Measurements from ENCODE around the gene YARS1. TPM values are rescaled to one million over a fixed set of nuclear protein-coding genes. Genes with fewer than 3 reads are reported as not detected.

Gene YARS1
- total RNA-seq, 1 experiment from 2014 or later: 115 TPM

GRCh38 chr1:32771561-32772280, 45.4 kb downstream of the YARS1 start:
- intact Hi-C loops (cut with micrococcal nuclease): no loop called here
- ChIA-PET CTCF (interaction anchor here (0.7 to 4.1 kb wide), 2 partner anchors 59 kb away, joined by 7 to 43 read pairs; no protein-coding TSS in a partner anchor), POLR2A (ENCODE audit: unreplicated experiment) (no interaction called here)

GRCh38 chr1:32770741-32771548, 46.2 kb downstream of the YARS1 start:
- H3K4me1 ChIP-seq (ENCODE audit: insufficient read depth, low read length): peaks cover 41% of the 10 kb centered on the region
- no peak for ATAC-seq
- peaks cover 4% of the 10 kb centered on the region; the same call in 1 of the 2 replicates for H4K20me1 ChIP-seq (ENCODE audit: low read length)
- no peaks in the 10 kb centered on the region for H3F3A ChIP-seq (ENCODE audit: low read length, unreplicated experiment)
- no peak overlapping the region for H2AFZ ChIP-seq (ENCODE audit: low read length)
- ChIA-PET POLR2A (ENCODE audit: unreplicated experiment) (no interaction called here), CTCF (interaction anchor here (0.7 kb wide), 1 partner anchor 58 kb away, joined by 7 read pairs; no protein-coding TSS in a partner anchor)
- no peak overlapping the region for H3K9ac ChIP-seq (ENCODE audit: low read length)
- H3K9me3 ChIP-seq (ENCODE audit: low read length): no peaks in the 10 kb centered on the region
- H3K36me3 ChIP-seq (ENCODE audit: low read depth, low read length): peaks cover 28% of the 10 kb centered on the region; the same call in 1 of the 2 replicates
- intact Hi-C loops (cut with micrococcal nuclease): no loop called here
- no peak for DNase-seq
- no peak overlapping the region for H3K4me2 ChIP-seq (ENCODE audit: low read length)
- H3K9me2 ChIP-seq (replicated peaks; ENCODE audit: low read length): no peaks in the 10 kb centered on the region
- H3K4me3 ChIP-seq (ENCODE audit: low read length): no peak overlapping the region
- TF ChIP-seq CTCF (conservative IDR thresholded peaks at IDR 0.05; ENCODE audit: low read depth, low read length): no peak
- TF ChIP-seq EZH2phosphoT487 (IDR thresholded peaks at IDR 0.05; ENCODE audit: borderline replicate concordance, low read length): no peak
- no peak for TF ChIP-seq EZH2 (IDR thresholded peaks at IDR 0.05; ENCODE audit: low read length, unreplicated experiment)
- peaks cover 22% of the 10 kb centered on the region for H3K79me2 ChIP-seq (ENCODE audit: low read length)
- no peaks in the 10 kb centered on the region for H3K27me3 ChIP-seq (ENCODE audit: low read length)
- BruUV-seq (replicated peaks): no TSS peak
- no peak overlapping the region for H3K27ac ChIP-seq (ENCODE audit: low read length)

More at GRCh38 chr1:32771561-32772280, 45.4 kb downstream of the YARS1 start:
- H3K4me1 ChIP-seq (ENCODE audit: insufficient read depth, low read length): peaks cover 36% of the 10 kb centered on the region
- no peak overlapping the region for H2AFZ ChIP-seq (ENCODE audit: low read length)
- H3K4me3 ChIP-seq (ENCODE audit: low read length): no peak overlapping the region
- TF ChIP-seq CTCF (conservative IDR thresholded peaks at IDR 0.05; ENCODE audit: low read depth, low read length): no peak
- TF ChIP-seq EZH2phosphoT487 (IDR thresholded peaks at IDR 0.05; ENCODE audit: borderline replicate concordance, low read length): no peak
- TF ChIP-seq EZH2 (IDR thresholded peaks at IDR 0.05; ENCODE audit: low read length, unreplicated experiment): no peak
- H3F3A ChIP-seq (ENCODE audit: low read length, unreplicated experiment): no peaks in the 10 kb centered on the region
- ATAC-seq (no peak), DNase-seq (no peak)
- H3K36me3 ChIP-seq (ENCODE audit: low read depth, low read length): peaks cover 28% of the 10 kb centered on the region; the same call in 1 of the 2 replicates
- H3K27ac ChIP-seq (ENCODE audit: low read length): no peak overlapping the region
- H3K27me3 ChIP-seq (ENCODE audit: low read length): no peaks in the 10 kb centered on the region
- no peak overlapping the region for H3K4me2 ChIP-seq (ENCODE audit: low read length)
- H3K79me2 ChIP-seq (ENCODE audit: low read length): peaks cover 14% of the 10 kb centered on the region
- H3K9me2 ChIP-seq (replicated peaks; ENCODE audit: low read length): no peaks in the 10 kb centered on the region
- H3K9me3 ChIP-seq (ENCODE audit: low read length): no peaks in the 10 kb centered on the region
- BruUV-seq (replicated peaks): no TSS peak
- peaks cover 4% of the 10 kb centered on the region; the same call in 1 of the 2 replicates for H4K20me1 ChIP-seq (ENCODE audit: low read length)
- H3K9ac ChIP-seq (ENCODE audit: low read length): no peak overlapping the region
